OCI-LY3 (cell line): ENCODE measurements around the gene EFEMP2.

ENCODE experiments used
- H2AFZ ChIP-seq: fragments of 200-600, 300-600 bp; shearing (Covaris generic); 2 replicates; pipeline ENCODE4 v1.6.0; 2014; ENCODE audit warnings: antibody characterized with exemption, low read depth, low read length
- H3K27ac ChIP-seq: fragments of 200-600, 300-600 bp; sonication (generic); 2 replicates; pipeline ENCODE4 v1.5.1; 2014; ENCODE audit warnings: mild to moderate bottlenecking, low read length, moderate library complexity, mixed read lengths
- H3K27me3 ChIP-seq: fragments of 200-600, 300-600 bp; sonication (generic); 2 replicates; pipeline ENCODE4 v1.6.1; 2014; ENCODE audit warnings: low read depth, low read length, mixed read lengths
- H3K36me3 ChIP-seq: fragments of 200-600, 300-600 bp; sonication (generic); replicated peaks from 2 replicates; pipeline ENCODE3; 2014; ENCODE audit warnings: low read depth, low read length, mixed read lengths
- H3K4me1 ChIP-seq: fragments of 300-600, 200-600 bp; sonication (generic); 2 replicates; pipeline ENCODE4 v1.6.1; 2014; ENCODE audit warnings: low read length, mixed read lengths
- H3K4me2 ChIP-seq: fragments of 200-600, 300-600 bp; sonication (generic); 2 replicates; pipeline ENCODE4 v1.6.1; 2014; ENCODE audit warnings: low read length, mixed read lengths
- H3K4me3 ChIP-seq: fragments of 300-600, 200-600 bp; sonication (generic); 2 replicates; pipeline ENCODE4 v1.5.1; 2014; ENCODE audit warnings: antibody characterized with exemption, mild to moderate bottlenecking, low read length, moderate library complexity
- H3K79me2 ChIP-seq: fragments of 300-600, 200-600 bp; shearing (Covaris generic); 2 replicates; pipeline ENCODE4 v1.6.1; 2014; ENCODE audit warnings: mild to moderate bottlenecking, low read length, mixed read lengths
- H3K9ac ChIP-seq: fragments of 300-600, 200-600 bp; shearing (Covaris generic); 2 replicates; pipeline ENCODE4 v1.6.0; 2014; ENCODE audit warnings: mild to moderate bottlenecking, low read length, moderate library complexity
- H3K9me3 ChIP-seq: fragments of 200-600, 300-600 bp; shearing (Covaris generic); 2 replicates; pipeline ENCODE4 v1.6.1; 2014; ENCODE audit warnings: low read length, mixed read lengths; ENCODE audit not compliant: insufficient read depth
- H4K20me1 ChIP-seq: fragments of 200-600, 300-600 bp; sonication (generic); 2 replicates; pipeline ENCODE4 v1.6.1; 2016; ENCODE audit warnings: low read length, mixed read lengths; ENCODE audit not compliant: insufficient read depth
- CTCF ChIP-seq: fragments of 200-600, 300-600 bp; sonication (generic); IDR thresholded peaks from 2 replicates; pipeline ENCODE4 v1.5.1; 2014; ENCODE audit warnings: antibody characterized with exemption, low read length, low read depth
- EZH2phosphoT487 ChIP-seq: fragments of 200-600 bp; shearing (Covaris generic); IDR thresholded peaks from 2 replicates; pipeline ENCODE4 v1.6.1; 2018; ENCODE audit warnings: antibody characterized with exemption, mixed run types, low read depth

The EFEMP2 gene

GRCh38 chr11:65897020-65897471 is 24.4 kb upstream of the EFEMP2 start:
- no peaks in the 10 kb centered on the region for H3K36me3 ChIP-seq
- no peak overlapping the region for H3K4me2 ChIP-seq
- H3K27ac ChIP-seq = no peak overlapping the region
- H2AFZ ChIP-seq = no peak overlapping the region
- no peak overlapping the region for H3K9ac ChIP-seq
- peaks cover 18% of the 10 kb centered on the region for H3K4me1 ChIP-seq
- peaks cover 7% of the 10 kb centered on the region; the same call in 1 of the 2 replicates for H4K20me1 ChIP-seq
- no peak overlapping the region for H3K4me3 ChIP-seq
- TF ChIP-seq CTCF = no peak
- no peak for TF ChIP-seq EZH2phosphoT487
- peaks cover 12% of the 10 kb centered on the region for H3K79me2 ChIP-seq
- H3K27me3 ChIP-seq = peaks cover 13% of the 10 kb centered on the region; the same call in 1 of the 2 replicates
- H3K9me3 ChIP-seq = no peaks in the 10 kb centered on the region

- TF ChIP-seq EZH2phosphoT487 = no peak
- TF ChIP-seq CTCF = no peak
- Histone ChIP-seq H3K79me2 (peaks cover 19% of the 10 kb centered on the region), H3K9me3 (no peaks in the 10 kb centered on the region), H2AFZ (no peak overlapping the region), H4K20me1 (peaks cover 12% of the 10 kb centered on the region; the same call in 1 of the 2 replicates), H3K36me3 (no peaks in the 10 kb centered on the region), H3K27ac (no peak overlapping the region), H3K4me2 (no peak overlapping the region), H3K9ac (no peak overlapping the region), H3K4me1 (peaks cover 18% of the 10 kb centered on the region), H3K4me3 (no peak overlapping the region), H3K27me3 (peaks cover 6% of the 10 kb centered on the region; the same call in 1 of the 2 replicates)
Observed at GRCh38 chr11:65896034-65896999, 23.7 kb upstream of the EFEMP2 start.

GRCh38 chr11:65895482-65895981 is 22.9 kb upstream of the EFEMP2 start:
- no peaks in the 10 kb centered on the region for H3K9me3 ChIP-seq
- H2AFZ ChIP-seq = no peak overlapping the region
- H3K9ac ChIP-seq = no peak overlapping the region
- TF ChIP-seq EZH2phosphoT487 (no peak), CTCF (no peak)
- H3K27me3 ChIP-seq = no peaks in the 10 kb centered on the region
- peaks cover 18% of the 10 kb centered on the region for H3K4me1 ChIP-seq
- no peaks in the 10 kb centered on the region for H3K36me3 ChIP-seq
- peaks cover 12% of the 10 kb centered on the region; the same call in 1 of the 2 replicates for H4K20me1 ChIP-seq
- H3K27ac ChIP-seq = no peak overlapping the region
- no peak overlapping the region for H3K4me3 ChIP-seq
- no peak overlapping the region for H3K4me2 ChIP-seq
- H3K79me2 ChIP-seq = peaks cover 27% of the 10 kb centered on the region

GRCh38 chr11:65894034-65894591 is 21.5 kb upstream of the EFEMP2 start:
- H3K36me3 ChIP-seq = no peaks in the 10 kb centered on the region
- peak overlapping the region; percentile 54 for H3K27ac ChIP-seq
- no peaks in the 10 kb centered on the region for H3K9me3 ChIP-seq
- peaks cover 27% of the 10 kb centered on the region for H3K79me2 ChIP-seq
- peaks cover 12% of the 10 kb centered on the region; the same call in 1 of the 2 replicates for H4K20me1 ChIP-seq
- no peak for TF ChIP-seq EZH2phosphoT487
- no peak for TF ChIP-seq CTCF
- no peaks in the 10 kb centered on the region for H3K27me3 ChIP-seq
- H3K4me1 ChIP-seq = peaks cover 29% of the 10 kb centered on the region
- peak overlapping the region; percentile 85 for H3K4me2 ChIP-seq
- H3K9ac ChIP-seq = peak overlapping the region; percentile 66
- peak overlapping the region; percentile 92 for H3K4me3 ChIP-seq
- peak overlapping the region; percentile 19 for H2AFZ ChIP-seq
